Cerebellar cortex (tissue), 1 donor: ENCODE results near the gene AKAP8L.
A peak's percentile ranks its signal among the peaks of the same experiment; 100 is the strongest.

Experiments used
- DNase-seq: peaks from one replicate; pipeline ENCODE4 v3.0.0-alpha.2; 2015; ENCODE audit warnings: low spot score

The AKAP8L gene

GRCh38 chr19:15448778-15449619, 30.2 kb upstream of the AKAP8L start:
- DNase-seq: peak; percentile 70

- DNase-seq: no peak
Observed at GRCh38 chr19:15448044-15448777, 29.4 kb upstream of the AKAP8L start.

GRCh38 chr19:15447057-15447456, 28.3 kb upstream of the AKAP8L start:
- DNase-seq: no peak

- no peak for DNase-seq
Observed at GRCh38 chr19:15445807-15446376, 27.1 kb upstream of the AKAP8L start.

- DNase-seq: no peak
Observed at GRCh38 chr19:15445227-15445605, 26.4 kb upstream of the AKAP8L start.

GRCh38 chr19:15444505-15445226, 25.9 kb upstream of the AKAP8L start:
- no peak for DNase-seq

GRCh38 chr19:15443838-15444237, 25.1 kb upstream of the AKAP8L start:
- DNase-seq: peak; percentile 31

- no peak for DNase-seq
Observed at GRCh38 chr19:15443325-15443724, 24.5 kb upstream of the AKAP8L start.

GRCh38 chr19:15442142-15442920, 23.5 kb upstream of the AKAP8L start:
- DNase-seq: no peak

- no peak for DNase-seq
Observed at GRCh38 chr19:15441317-15441716, 22.5 kb upstream of the AKAP8L start.

- DNase-seq: no peak
Observed at GRCh38 chr19:15439821-15440641, 21.2 kb upstream of the AKAP8L start.

GRCh38 chr19:15439078-15439799, 20.5 kb upstream of the AKAP8L start:
- DNase-seq: no peak

- no peak for DNase-seq
Observed at GRCh38 chr19:15438577-15438976, 19.8 kb upstream of the AKAP8L start.

- DNase-seq: no peak
Observed at GRCh38 chr19:15438124-15438496, 19.3 kb upstream of the AKAP8L start.

GRCh38 chr19:15437355-15438123, 18.8 kb upstream of the AKAP8L start:
- no peak for DNase-seq

- no peak for DNase-seq
Observed at GRCh38 chr19:15436826-15437110, 18.0 kb upstream of the AKAP8L start.

GRCh38 chr19:15436012-15436825, 17.4 kb upstream of the AKAP8L start:
- no peak for DNase-seq

GRCh38 chr19:15433519-15434069, 14.8 kb upstream of the AKAP8L start:
- DNase-seq: no peak
